Rectal smooth muscle tissue (tissue), 1 donor: Measurements from ENCODE around the gene UAP1L1.
A peak's percentile ranks its signal among the peaks of the same experiment; 100 is the strongest.

Source experiments
- H3K27ac ChIP-seq: one replicate; pipeline ENCODE4 v1.7.0; 2013; ENCODE audit warnings: low read depth, low read length, inconsistent platforms
- H3K27me3 ChIP-seq: one replicate; pipeline ENCODE4 v1.7.0; 2013; ENCODE audit warnings: low read length; ENCODE audit not compliant: control insufficient read depth, insufficient read depth
- H3K36me3 ChIP-seq: one replicate; pipeline ENCODE4 v1.7.0; 2013; ENCODE audit warnings: low read length; ENCODE audit not compliant: control insufficient read depth, insufficient read depth
- H3K4me1 ChIP-seq: one replicate; pipeline ENCODE4 v1.7.0; 2013; ENCODE audit warnings: low read length; ENCODE audit not compliant: control insufficient read depth, insufficient read depth
- H3K4me3 ChIP-seq: one replicate; pipeline ENCODE4 v1.7.0; 2013; ENCODE audit warnings: low read length
- H3K9ac ChIP-seq: one replicate; pipeline ENCODE4 v1.7.0; 2013; ENCODE audit warnings: low read length

The UAP1L1 gene

GRCh38 chr9:137087409-137087925 is 10.2 kb downstream of the UAP1L1 start:
- Histone ChIP-seq H3K4me1 (peaks cover 4% of the 10 kb centered on the region), H3K27me3 (no peaks in the 10 kb centered on the region), H3K36me3 (peaks cover under 1% of the 10 kb centered on the region), H3K9ac (peak overlapping the region; percentile 35), H3K4me3 (peak overlapping the region; percentile 69), H3K27ac (peak overlapping the region; percentile 91)

- Histone ChIP-seq H3K27ac (no peak overlapping the region), H3K4me1 (peaks cover 4% of the 10 kb centered on the region), H3K4me3 (no peak overlapping the region), H3K36me3 (peaks cover 4% of the 10 kb centered on the region), H3K9ac (no peak overlapping the region), H3K27me3 (no peaks in the 10 kb centered on the region)
Observed at GRCh38 chr9:137088121-137088520, 10.8 kb downstream of the UAP1L1 start.

DNA sequence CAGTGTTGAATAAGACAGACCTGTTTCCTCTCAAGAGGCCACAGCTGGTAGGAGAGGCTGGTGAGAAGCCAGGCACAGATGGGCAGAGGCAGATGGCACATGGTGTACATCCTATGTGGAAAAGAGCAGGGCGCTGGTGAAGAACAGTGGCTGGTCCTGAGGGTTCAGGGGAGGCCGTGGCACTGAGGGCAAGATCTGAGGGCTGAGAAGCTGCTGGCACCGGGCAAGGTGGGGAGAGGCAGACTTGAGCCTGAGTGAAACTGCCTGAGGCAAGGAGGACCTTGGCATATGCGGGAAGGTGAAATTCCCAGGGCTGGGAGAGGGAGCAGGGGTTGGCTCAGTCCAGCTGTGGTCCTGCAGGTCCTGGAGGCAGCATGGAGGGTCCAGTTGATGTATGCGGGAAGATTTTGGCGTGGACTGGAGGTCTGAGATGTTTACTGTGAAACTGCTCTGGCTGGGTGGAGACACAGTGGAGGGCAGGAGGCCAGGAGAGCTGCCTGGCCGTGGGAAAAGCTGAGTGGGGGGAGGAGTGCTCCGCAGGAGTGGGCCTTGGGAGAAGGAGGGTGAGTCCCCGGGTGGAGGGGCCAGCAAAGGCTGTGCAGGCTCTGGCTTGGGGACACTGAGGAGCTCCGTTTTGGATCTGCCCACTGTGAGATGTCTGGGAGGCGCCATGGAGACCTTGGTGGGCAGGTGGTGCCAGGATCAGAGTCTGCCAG is 12.1 kb downstream of the UAP1L1 start:
- H3K4me3 ChIP-seq: no peak overlapping the region

DNA sequence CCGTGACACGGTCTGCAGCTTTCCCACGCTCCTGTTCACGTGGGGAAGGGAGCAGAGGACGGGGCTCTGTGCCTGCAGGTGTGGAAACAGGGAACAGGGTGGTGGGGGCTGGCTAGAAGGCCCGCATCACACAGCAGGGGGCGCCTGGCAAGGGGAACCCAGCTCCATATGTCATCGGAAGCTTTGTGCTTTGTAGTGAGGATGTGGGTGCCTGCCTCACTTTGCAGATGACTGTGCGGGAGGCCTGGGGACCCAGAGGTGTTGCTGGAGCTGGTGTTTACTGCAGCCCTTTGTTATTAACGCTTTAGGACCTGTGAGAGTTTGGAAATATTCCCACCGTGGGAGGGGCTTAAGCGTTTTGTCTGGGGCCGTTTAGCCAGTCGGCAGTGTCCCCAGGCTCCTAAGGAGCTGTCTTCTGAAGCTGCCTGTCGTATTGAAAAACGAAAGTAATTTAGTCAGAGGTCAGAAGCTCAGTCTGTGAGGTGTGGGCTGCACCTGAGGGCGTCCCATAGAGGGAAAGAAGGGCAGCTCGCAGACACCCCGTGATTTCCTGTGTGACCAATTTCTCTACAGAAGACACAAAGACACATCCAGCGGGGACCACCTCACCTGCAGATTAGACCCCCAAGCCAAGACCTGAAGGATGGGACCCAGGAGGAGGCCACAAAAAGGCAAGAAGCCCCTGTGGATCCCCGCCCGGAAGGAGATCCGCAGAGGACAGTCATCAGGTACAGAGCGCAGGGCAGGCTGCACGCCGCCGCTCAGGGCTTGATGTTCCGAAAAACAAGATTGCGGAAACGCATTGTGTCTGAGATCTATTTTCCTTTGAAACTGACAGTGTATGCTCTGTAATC is 18.6 kb downstream of the UAP1L1 start:
- Histone ChIP-seq H3K4me1 (no peaks in the 10 kb centered on the region), H3K36me3 (peaks cover 27% of the 10 kb centered on the region), H3K27me3 (no peaks in the 10 kb centered on the region), H3K27ac (no peak overlapping the region), H3K4me3 (no peak overlapping the region), H3K9ac (no peak overlapping the region)

More for the DNA sequence above, 12.1 kb downstream of the UAP1L1 start:
- Histone ChIP-seq H3K27me3 (no peaks in the 10 kb centered on the region), H3K27ac (no peak overlapping the region), H3K36me3 (peaks cover 6% of the 10 kb centered on the region), H3K4me1 (peaks cover 4% of the 10 kb centered on the region), H3K9ac (no peak overlapping the region)

- no peak overlapping the region for H3K4me3 ChIP-seq
- no peaks in the 10 kb centered on the region for H3K4me1 ChIP-seq
- no peak overlapping the region for H3K9ac ChIP-seq
- peaks cover 37% of the 10 kb centered on the region for H3K36me3 ChIP-seq
- H3K27me3 ChIP-seq: no peaks in the 10 kb centered on the region
- no peak overlapping the region for H3K27ac ChIP-seq
Observed at GRCh38 chr9:137096785-137097546, 19.6 kb downstream of the UAP1L1 start.

DNA sequence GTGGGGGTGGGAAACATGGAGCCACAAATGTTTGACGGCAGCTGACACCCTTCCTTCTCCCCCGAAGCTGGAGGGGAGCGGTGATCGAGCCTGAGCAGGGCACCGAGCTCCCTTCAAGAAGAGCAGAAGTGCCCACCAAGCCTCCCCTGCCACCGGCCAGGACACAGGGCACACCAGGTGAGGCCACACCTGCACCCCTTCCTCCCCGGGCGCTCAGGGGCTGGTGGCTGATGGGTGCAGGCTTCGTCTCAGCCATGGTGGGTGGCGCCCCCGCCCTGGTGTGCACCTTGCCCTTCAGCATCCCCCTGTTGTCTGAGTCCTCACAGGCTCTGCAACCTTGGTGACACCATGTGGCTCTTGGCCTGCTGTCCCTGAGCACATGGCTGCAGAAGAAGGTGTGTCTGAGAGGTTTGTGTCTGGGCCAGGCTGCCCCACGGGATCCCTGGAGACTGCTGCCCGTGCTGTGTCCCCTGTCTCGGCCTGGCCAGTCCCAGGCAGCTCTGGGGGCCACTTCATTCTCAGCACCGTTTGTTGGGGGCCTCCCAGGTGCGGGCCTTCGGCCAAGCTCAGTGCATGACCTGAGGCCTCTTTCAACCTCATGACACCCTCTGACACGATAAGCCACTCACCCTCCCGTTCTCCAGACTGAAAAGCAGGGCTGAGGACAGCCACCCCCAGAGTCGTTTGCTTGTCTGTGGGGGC is 20.6 kb downstream of the UAP1L1 start:
- Histone ChIP-seq H3K36me3 (peaks cover 44% of the 10 kb centered on the region), H3K9ac (no peak overlapping the region), H3K27ac (no peak overlapping the region), H3K4me3 (no peak overlapping the region), H3K27me3 (no peaks in the 10 kb centered on the region), H3K4me1 (no peaks in the 10 kb centered on the region)

DNA sequence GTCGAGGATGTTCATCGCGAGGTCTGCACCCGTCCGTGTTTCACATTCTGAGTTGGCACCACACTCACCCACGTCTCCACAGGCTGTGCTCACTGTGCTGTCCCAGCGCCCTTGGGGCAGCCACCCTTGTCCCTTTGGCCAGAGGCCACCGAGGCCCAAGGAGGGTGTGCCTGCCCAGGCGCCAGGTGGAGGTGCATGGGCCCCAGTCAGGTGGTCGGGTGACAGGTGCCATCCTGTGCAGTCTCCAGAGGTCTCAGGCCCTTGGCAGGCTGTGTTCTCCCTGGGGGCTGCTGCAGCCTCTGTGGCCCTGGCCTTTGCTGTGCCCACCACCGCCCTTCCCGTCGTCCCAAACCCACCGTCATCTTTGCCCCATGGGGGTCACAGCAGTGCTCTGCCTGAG is 21.9 kb downstream of the UAP1L1 start:
- no peak overlapping the region for H3K9ac ChIP-seq
- no peak overlapping the region for H3K4me3 ChIP-seq
- peaks cover 53% of the 10 kb centered on the region for H3K36me3 ChIP-seq
- no peaks in the 10 kb centered on the region for H3K27me3 ChIP-seq
- no peak overlapping the region for H3K27ac ChIP-seq
- no peaks in the 10 kb centered on the region for H3K4me1 ChIP-seq

GRCh38 chr9:137103206-137103999 is 26.1 kb downstream of the UAP1L1 start:
- Histone ChIP-seq H3K27me3 (no peaks in the 10 kb centered on the region), H3K9ac (no peak overlapping the region), H3K4me3 (no peak overlapping the region), H3K27ac (no peak overlapping the region), H3K4me1 (no peaks in the 10 kb centered on the region), H3K36me3 (peaks cover 62% of the 10 kb centered on the region)

- Histone ChIP-seq H3K4me3 (no peak overlapping the region), H3K9ac (no peak overlapping the region), H3K4me1 (no peaks in the 10 kb centered on the region), H3K27ac (no peak overlapping the region), H3K27me3 (no peaks in the 10 kb centered on the region), H3K36me3 (peaks cover 52% of the 10 kb centered on the region)
Observed at GRCh38 chr9:137105814-137106661, 28.7 kb downstream of the UAP1L1 start.

DNA sequence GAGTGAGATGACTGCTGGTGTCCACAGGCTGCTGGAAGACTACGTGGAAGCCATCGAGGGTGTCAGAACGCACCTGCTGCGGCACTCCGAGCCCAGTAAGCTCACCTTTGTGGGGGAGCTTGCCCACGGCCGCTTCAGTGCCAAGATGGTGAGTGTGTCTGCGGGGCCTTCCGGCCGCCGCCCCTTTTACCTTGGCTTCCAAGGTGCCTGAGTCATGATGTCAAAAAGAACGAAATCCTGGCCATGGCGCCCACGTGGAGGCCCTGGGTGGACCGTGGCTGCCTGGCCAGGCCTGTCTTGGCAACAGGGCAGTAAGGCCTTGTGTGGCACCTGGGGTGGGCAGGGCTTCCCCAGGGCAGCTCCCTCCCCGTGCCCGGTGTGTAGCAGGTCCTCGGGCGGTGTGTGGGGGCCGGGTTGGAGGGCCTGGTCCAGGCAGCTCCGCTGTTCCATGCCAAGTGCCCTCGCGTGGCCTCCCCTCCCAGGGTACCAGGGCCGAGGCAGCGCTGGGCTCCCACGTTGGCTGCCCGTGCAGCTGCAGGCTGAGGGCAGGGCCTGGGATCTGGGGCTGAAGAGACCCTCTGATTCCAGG is 29.4 kb downstream of the UAP1L1 start:
- Histone ChIP-seq H3K27ac (no peak overlapping the region), H3K36me3 (peaks cover 45% of the 10 kb centered on the region), H3K9ac (no peak overlapping the region), H3K4me1 (no peaks in the 10 kb centered on the region), H3K27me3 (no peaks in the 10 kb centered on the region), H3K4me3 (no peak overlapping the region)
